ENCODE measurements around the gene JCHAIN.
"Not testable (repeated sequence)": the region's sequence is repeated elsewhere in the genome, so short reads cannot be mapped to it uniquely, and the experiment has no call there.

Gene JCHAIN

DNA sequence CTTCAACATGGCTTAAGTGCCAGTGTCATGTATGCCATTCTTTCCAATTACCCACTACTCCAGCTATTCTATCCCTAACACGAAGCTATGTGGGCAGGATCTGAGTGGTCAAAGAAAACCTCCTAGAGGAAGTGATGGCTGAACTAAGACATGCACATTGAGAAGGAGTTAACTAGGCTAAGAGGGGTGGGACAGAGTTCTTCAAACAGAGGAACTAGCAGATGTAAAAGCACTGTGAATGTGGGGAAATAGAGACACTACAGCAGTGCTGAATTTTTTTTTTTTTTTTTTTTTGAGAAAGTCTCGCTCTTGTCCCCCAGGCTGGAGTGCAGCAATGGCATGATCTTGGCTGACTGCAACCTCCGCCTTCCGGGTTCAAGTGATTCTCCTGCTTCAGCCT lies 6.2 kb downstream of the JCHAIN start:
- no peak for DNase-seq (ENCODE audit: low read depth in 2 of 2)
- TF ChIP-seq, protein P1, sequence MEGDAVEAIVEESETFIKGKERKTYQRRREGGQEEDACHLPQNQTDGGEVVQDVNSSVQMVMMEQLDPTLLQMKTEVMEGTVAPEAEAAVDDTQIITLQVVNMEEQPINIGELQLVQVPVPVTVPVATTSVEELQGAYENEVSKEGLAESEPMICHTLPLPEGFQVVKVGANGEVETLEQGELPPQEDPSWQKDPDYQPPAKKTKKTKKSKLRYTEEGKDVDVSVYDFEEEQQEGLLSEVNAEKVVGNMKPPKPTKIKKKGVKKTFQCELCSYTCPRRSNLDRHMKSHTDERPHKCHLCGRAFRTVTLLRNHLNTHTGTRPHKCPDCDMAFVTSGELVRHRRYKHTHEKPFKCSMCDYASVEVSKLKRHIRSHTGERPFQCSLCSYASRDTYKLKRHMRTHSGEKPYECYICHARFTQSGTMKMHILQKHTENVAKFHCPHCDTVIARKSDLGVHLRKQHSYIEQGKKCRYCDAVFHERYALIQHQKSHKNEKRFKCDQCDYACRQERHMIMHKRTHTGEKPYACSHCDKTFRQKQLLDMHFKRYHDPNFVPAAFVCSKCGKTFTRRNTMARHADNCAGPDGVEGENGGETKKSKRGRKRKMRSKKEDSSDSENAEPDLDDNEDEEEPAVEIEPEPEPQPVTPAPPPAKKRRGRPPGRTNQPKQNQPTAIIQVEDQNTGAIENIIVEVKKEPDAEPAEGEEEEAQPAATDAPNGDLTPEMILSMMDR (IDR thresholded peaks at IDR 0.05; ENCODE audit: low read depth, low read length), result no peak
- H3K4me3 ChIP-seq (replicated peaks in 1 of 2; ENCODE audit: low read depth in 2 of 2, low read length in 2 of 2), result no peak overlapping the region

DNA sequence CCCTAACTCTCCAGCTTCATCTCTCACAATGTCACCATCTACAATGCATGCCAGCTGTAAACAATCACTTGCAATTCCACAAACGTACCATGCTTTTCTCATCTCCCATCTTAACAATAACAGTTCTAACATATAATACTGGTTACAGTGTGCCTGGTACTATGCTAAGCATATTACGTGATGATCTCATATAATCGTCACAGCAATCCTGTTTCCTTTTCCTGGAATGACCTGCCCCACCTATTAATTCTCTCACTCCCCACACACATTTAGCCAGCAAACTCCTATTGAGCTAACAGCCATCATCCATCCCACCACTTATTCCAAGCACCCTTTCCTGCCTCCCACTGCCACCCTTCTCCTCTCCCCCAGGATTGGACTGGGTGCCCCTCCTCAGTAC lies 7.9 kb downstream of the JCHAIN start:
- H3K4me3 ChIP-seq (replicated peaks in 1 of 2; ENCODE audit: low read depth in 2 of 2, low read length in 2 of 2), result no peak overlapping the region
- no peak for DNase-seq (ENCODE audit: low read depth in 2 of 2)
- TF ChIP-seq, protein P1 (IDR thresholded peaks at IDR 0.05; ENCODE audit: low read depth, low read length), result no peak

DNA sequence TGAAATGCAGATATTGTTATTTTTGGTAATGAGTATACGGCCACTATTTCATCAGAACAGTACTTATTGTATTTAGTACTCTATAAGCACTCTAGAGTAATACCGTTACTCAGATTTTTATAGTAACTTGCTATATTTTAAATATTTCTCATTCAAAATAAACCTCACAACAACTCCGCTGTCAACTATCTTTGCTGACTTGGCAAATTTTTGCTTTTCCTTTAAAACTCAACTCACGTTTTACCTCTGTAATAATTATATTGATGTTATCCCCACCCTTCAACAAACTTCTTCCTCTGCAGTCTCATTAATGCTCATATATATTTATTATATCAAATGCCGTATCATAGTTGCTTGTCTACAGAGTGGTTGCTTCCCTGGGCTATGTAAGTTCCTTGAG lies 9.0 kb downstream of the JCHAIN start:
- TF ChIP-seq, protein P1 (IDR thresholded peaks at IDR 0.05; ENCODE audit: low read depth, low read length), result no peak
- H3K4me3 ChIP-seq (replicated peaks in 1 of 2; ENCODE audit: low read depth in 2 of 2, low read length in 2 of 2), result no peak overlapping the region
- DNase-seq (ENCODE audit: low read depth in 2 of 2), result no peak

DNA sequence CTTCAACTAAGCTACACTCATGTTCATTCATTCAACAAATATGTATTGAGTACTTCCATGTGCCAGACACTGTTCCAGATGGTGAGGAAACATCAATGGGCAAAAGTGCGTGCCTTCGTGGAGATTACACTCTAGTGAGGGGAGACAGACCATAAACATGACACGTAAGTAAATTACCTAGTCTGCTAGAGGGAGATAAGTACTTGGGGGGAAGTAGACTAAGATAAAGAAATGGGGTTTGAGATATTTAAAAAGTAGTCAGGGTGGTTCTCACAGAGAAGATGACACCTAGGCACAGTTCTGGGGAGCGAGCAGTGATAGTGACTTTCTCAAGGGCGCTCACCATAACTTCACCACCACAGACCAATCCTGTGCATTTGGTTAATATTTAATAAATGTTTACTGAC lies 11.7 kb downstream of the JCHAIN start:
- peak; percentile 27 to 35 for DNase-seq (ENCODE audit: low read depth in 2 of 2)
- no peak overlapping the region for H3K4me3 ChIP-seq (replicated peaks in 1 of 2; ENCODE audit: low read depth in 2 of 2, low read length in 2 of 2)
- TF ChIP-seq, protein P1 (IDR thresholded peaks at IDR 0.05; ENCODE audit: low read depth, low read length), result no peak

DNA sequence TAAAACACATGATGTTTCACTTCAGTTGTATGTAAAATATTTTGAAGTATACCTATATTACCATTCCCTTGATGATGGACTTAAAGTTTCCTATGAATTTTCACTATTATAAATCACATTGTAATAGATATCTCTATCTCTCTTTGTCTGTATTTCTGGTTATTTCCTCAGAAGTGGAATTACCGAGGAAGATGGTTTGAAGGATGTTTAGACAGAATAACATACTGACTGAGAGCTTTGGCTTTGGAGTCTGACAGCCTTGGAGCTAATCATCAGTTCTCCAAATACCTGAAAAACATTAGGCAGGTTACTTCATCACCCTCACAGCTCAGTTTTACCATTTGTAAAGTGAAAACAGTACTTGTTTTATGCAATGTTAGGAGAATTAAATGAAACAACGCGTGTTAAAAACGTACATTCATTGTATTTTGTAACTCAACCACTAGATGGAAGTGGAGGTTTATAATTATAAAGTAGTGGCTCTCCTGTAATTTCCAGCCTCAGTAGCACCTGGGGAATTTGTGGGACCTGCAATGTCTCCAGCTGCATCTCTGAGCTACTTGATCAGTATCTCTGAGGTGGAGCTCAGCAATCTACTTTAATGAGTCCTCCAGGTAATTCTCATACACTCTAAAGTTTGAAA lies 14.3 kb downstream of the JCHAIN start:
- peak; percentile 55 to 63 for DNase-seq (ENCODE audit: low read depth in 2 of 2)
- TF ChIP-seq, protein P1 (IDR thresholded peaks at IDR 0.05; ENCODE audit: low read depth, low read length), result peak; percentile 44
- H3K4me3 ChIP-seq (replicated peaks in 1 of 2; ENCODE audit: low read depth in 2 of 2, low read length in 2 of 2), result no peak overlapping the region

DNA sequence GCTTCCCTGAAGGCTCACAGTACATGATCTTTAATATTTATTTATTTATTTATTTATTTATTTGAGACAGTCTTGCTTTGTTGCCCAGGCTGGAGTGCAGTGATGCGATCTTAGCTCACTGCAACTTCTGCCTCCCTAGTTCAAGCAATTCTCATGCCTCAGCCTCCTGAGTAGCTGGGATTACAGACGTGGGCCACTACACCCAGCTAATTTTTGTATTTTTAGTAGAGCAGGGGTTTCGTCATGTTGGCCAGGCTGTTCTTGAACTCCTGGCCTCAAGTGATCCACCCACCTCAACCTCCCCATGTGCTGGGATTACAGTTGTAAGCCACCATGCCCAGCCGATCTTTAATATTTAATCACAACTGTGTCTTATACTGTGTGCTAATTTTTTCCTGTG lies 15.6 kb downstream of the JCHAIN start:
- not testable (repeated sequence) for H3K4me3 ChIP-seq (replicated peaks in 1 of 2; ENCODE audit: low read depth in 2 of 2, low read length in 2 of 2); DNase-seq (ENCODE audit: low read depth in 2 of 2)

DNA sequence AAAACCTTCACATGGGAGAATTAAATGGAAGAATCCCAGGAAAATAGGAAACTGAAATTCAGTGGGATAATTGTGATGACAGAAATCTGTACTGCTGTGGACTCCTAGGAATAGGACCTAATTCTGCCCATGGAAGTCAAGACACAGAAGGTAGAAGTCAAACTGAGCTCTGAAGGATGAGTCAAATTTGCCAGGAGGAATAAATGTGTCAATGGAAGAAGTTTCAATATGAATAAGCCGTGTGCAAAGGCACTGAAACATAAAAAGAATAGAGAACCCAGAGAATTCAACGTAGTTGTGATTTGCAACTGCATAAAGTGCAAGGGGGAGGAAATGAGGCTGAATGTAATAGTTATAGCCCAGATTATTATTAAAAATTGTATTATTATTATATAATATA lies 26.1 kb downstream of the JCHAIN start:
- TF ChIP-seq, protein P1 (IDR thresholded peaks at IDR 0.05; ENCODE audit: low read depth, low read length), result no peak
- H3K4me3 ChIP-seq (replicated peaks in 1 of 2; ENCODE audit: low read depth in 2 of 2, low read length in 2 of 2), result no peak overlapping the region
- DNase-seq (ENCODE audit: low read depth in 2 of 2), result no peak
